Smooth muscle cell (in vitro differentiated cells): ENCODE data around the gene TIGIT. TPM values are rescaled to one million over a fixed set of nuclear protein-coding genes. Genes with fewer than 3 reads are reported as not detected.
A peak's percentile ranks its signal among the peaks of the same experiment; 100 is the strongest.

Experiments
- DNase-seq: peaks from one replicate; lab custom pipeline; 2025; ENCODE audit not compliant: unreplicated experiment; lab: John Stamatoyannopoulos, UW
- H2AFZ ChIP-seq: fragments of 200-600 bp; sonication (generic); 2 replicates; pipeline ENCODE4 v1.6.0; 2016; ENCODE audit warnings: antibody characterized with exemption, low read depth, mild to moderate bottlenecking
- H3F3A ChIP-seq: fragments of 200-600 bp; sonication (generic); 2 replicates; pipeline ENCODE4 v1.6.0; 2017; ENCODE audit warnings: antibody characterized with exemption, low read depth
- H3K27ac ChIP-seq: fragments of 200-600 bp; sonication (generic); 2 replicates; pipeline ENCODE4 v1.5.1; 2016; ENCODE audit warnings: low read depth, mild to moderate bottlenecking
- H3K27me3 ChIP-seq: fragments of 200-600 bp; sonication (generic); 2 replicates; pipeline ENCODE4 v1.6.1; 2016; ENCODE audit warnings: low read depth, mild to moderate bottlenecking
- H3K36me3 ChIP-seq: fragments of 200-600 bp; sonication (generic); 2 replicates; pipeline ENCODE4 v1.5.1; 2016; ENCODE audit warnings: low read depth
- H3K4me1 ChIP-seq: fragments of 200-600 bp; sonication (generic); 2 replicates; pipeline ENCODE4 v1.5.1; 2016; ENCODE audit warnings: low read depth
- H3K4me2 ChIP-seq: fragments of 200-600 bp; sonication (generic); 2 replicates; pipeline ENCODE4 v1.6.0; 2016; ENCODE audit warnings: mild to moderate bottlenecking
- H3K4me3 ChIP-seq: fragments of 200-600 bp; sonication (generic); 2 replicates; pipeline ENCODE4 v1.5.1; 2016; ENCODE audit warnings: mild to moderate bottlenecking
- H3K79me2 ChIP-seq: fragments of 200-600 bp; sonication (generic); 2 replicates; pipeline ENCODE4 v1.6.0; 2016; ENCODE audit warnings: low read depth, mild to moderate bottlenecking
- H3K9ac ChIP-seq: fragments of 200-600 bp; sonication (generic); 2 replicates; pipeline ENCODE4 v1.6.0; 2016; ENCODE audit warnings: low read depth
- H3K9me3 ChIP-seq: fragments of 200-600 bp; sonication (generic); replicated peaks from 2 replicates; pipeline ENCODE4 v1.5.1; 2016; ENCODE audit warnings: low read depth
- H4K20me1 ChIP-seq: fragments of 200-600 bp; sonication (generic); 2 replicates; pipeline ENCODE4 v1.6.0; 2016; ENCODE audit warnings: low read depth
- CTCF ChIP-seq: fragments of 200-600 bp; sonication (generic); IDR thresholded peaks from 2 replicates; pipeline ENCODE4 v1.5.1; 2017; ENCODE audit warnings: borderline replicate concordance, mild to moderate bottlenecking, antibody characterized with exemption; ENCODE audit not compliant: insufficient read depth, poor library complexity, severe bottlenecking
- WGBS: methylation state at CpG from one replicate; pipeline ENCODE4 v1.1.7; 2016; ENCODE audit warnings: low lambda C conversion rate; 5-methylcytosine and 5-hydroxymethylcytosine counted together
- polyA plus RNA-seq: library from polyadenylated mRNA; unstranded; fragments of >200 nt; fragmentation: Nextera tagmentation; extraction: Ambion mirVana; gene quantifications from 2 replicates; pipeline ENCODE4 v1.2.1, GENCODE V29; 2016
- total RNA-seq: library from RNA; depleted of rRNA; stranded (reverse); fragments of >200 nt; gene quantifications from 2 replicates; pipeline ENCODE4 v1.2.3, GENCODE V29; 2014

TIGIT gene
- total and polyA plus RNA-seq, 2 experiments from 2014 or later, result not detected

- Histone ChIP-seq H3K27me3 (no peaks in the 10 kb centered on the region), H3K79me2 (no peaks in the 10 kb centered on the region), H4K20me1 (no peaks in the 10 kb centered on the region), H3K4me2 (no peak overlapping the region), H3K9ac (no peak overlapping the region), H3K9me3 (no peaks in the 10 kb centered on the region), H2AFZ (no peak overlapping the region), H3K36me3 (no peaks in the 10 kb centered on the region), H3K4me1 (peaks cover 11% of the 10 kb centered on the region), H3K27ac (no peak overlapping the region), H3K4me3 (no peak overlapping the region), H3F3A (no peaks in the 10 kb centered on the region)
- TF ChIP-seq CTCF, result no peak
- DNase-seq, result no peak
- 68% methylated on average over 4 of the region's 4 CpGs for WGBS
Measured at GRCh38 chr3:114333180-114333922, 39.5 kb downstream of the TIGIT start.

GRCh38 chr3:114333923-114334240, 40.1 kb downstream of the TIGIT start:
- Histone ChIP-seq H2AFZ (no peak overlapping the region), H3K27me3 (no peaks in the 10 kb centered on the region), H4K20me1 (no peaks in the 10 kb centered on the region), H3F3A (no peaks in the 10 kb centered on the region), H3K4me2 (no peak overlapping the region), H3K79me2 (no peaks in the 10 kb centered on the region), H3K4me3 (no peak overlapping the region), H3K27ac (no peak overlapping the region), H3K36me3 (no peaks in the 10 kb centered on the region), H3K4me1 (peaks cover 6% of the 10 kb centered on the region), H3K9ac (no peak overlapping the region), H3K9me3 (no peaks in the 10 kb centered on the region)
- DNase-seq, result no peak
- no peak for TF ChIP-seq CTCF
- 80% methylated on average over 2 of the region's 2 CpGs for WGBS

GRCh38 chr3:114336122-114336697, 42.4 kb downstream of the TIGIT start:
- Histone ChIP-seq H3K79me2 (no peaks in the 10 kb centered on the region), H4K20me1 (no peaks in the 10 kb centered on the region), H3K36me3 (no peaks in the 10 kb centered on the region), H2AFZ (no peak overlapping the region), H3K4me1 (peaks cover 5% of the 10 kb centered on the region), H3K27ac (no peak overlapping the region), H3K9ac (no peak overlapping the region), H3F3A (no peaks in the 10 kb centered on the region), H3K27me3 (no peaks in the 10 kb centered on the region), H3K4me2 (no peak overlapping the region), H3K4me3 (no peak overlapping the region), H3K9me3 (no peaks in the 10 kb centered on the region)
- WGBS, result 93% methylated on average over 1 of the region's 1 CpG
- peak; percentile 59 for TF ChIP-seq CTCF
- no peak for DNase-seq

GRCh38 chr3:114336857-114337256, 43.0 kb downstream of the TIGIT start:
- no peaks in the 10 kb centered on the region for H3K9me3 ChIP-seq
- peaks cover 5% of the 10 kb centered on the region for H3K4me1 ChIP-seq
- H3K4me2 ChIP-seq, result no peak overlapping the region
- H3K27me3 ChIP-seq, result no peaks in the 10 kb centered on the region
- DNase-seq, result no peak
- no peak overlapping the region for H3K9ac ChIP-seq
- H2AFZ ChIP-seq, result no peak overlapping the region
- no peak overlapping the region for H3K4me3 ChIP-seq
- no peaks in the 10 kb centered on the region for H3F3A ChIP-seq
- H3K36me3 ChIP-seq, result no peaks in the 10 kb centered on the region
- H3K27ac ChIP-seq, result no peak overlapping the region
- no peak for TF ChIP-seq CTCF
- no peaks in the 10 kb centered on the region for H4K20me1 ChIP-seq
- no peaks in the 10 kb centered on the region for H3K79me2 ChIP-seq
- 89% methylated on average over 3 of the region's 3 CpGs for WGBS
